WTC11 (cell line): Measurements from ENCODE around the gene CREB3L1. TPM values are rescaled to one million over a fixed set of nuclear protein-coding genes. Genes with fewer than 3 reads are reported as not detected.

Experiments used
- ATF1 ChIP-seq: sonication (generic); formaldehyde crosslinking; IDR thresholded peaks from 2 replicates; pipeline ENCODE4 v1.8.1; 2023; ENCODE audit warnings: mild to moderate bottlenecking, moderate library complexity, missing genetic modification reagents
- CREM ChIP-seq: sonication (generic); formaldehyde crosslinking; IDR thresholded peaks from 2 replicates; pipeline ENCODE4 v1.8.1; 2022; ENCODE audit warnings: mild to moderate bottlenecking, missing genetic modification reagents, moderate library complexity
- ELF4 ChIP-seq: sonication (generic); formaldehyde crosslinking; IDR thresholded peaks from 2 replicates; pipeline ENCODE4 v1.8.1; 2022; ENCODE audit warnings: low read depth, mild to moderate bottlenecking, moderate library complexity, missing genetic modification reagents
- FOXP1 ChIP-seq: sonication (generic); formaldehyde crosslinking; IDR thresholded peaks from 2 replicates; pipeline ENCODE4 v1.8.0; 2022; ENCODE audit warnings: missing genetic modification reagents, mild to moderate bottlenecking, moderate library complexity, borderline replicate concordance
- JAZF1 ChIP-seq: fragments of 250-450 bp; sonication (Bioruptor Pico); IDR thresholded peaks from 2 replicates; pipeline ENCODE4 v1.9.0; 2021; ENCODE audit warnings: moderate library complexity, mild to moderate bottlenecking, inconsistent platforms
- KAT7 ChIP-seq: sonication (generic); formaldehyde crosslinking; IDR thresholded peaks from 2 replicates; pipeline ENCODE4 v1.8.1; 2023; ENCODE audit warnings: missing genetic modification reagents, mild to moderate bottlenecking, borderline replicate concordance
- NR2C2 ChIP-seq: sonication (generic); formaldehyde crosslinking; IDR thresholded peaks from 2 replicates; pipeline ENCODE4 v1.8.0; 2022; ENCODE audit warnings: mild to moderate bottlenecking, missing genetic modification reagents
- SP1 ChIP-seq: sonication (generic); formaldehyde crosslinking; conservative IDR thresholded peaks from 2 replicates; pipeline ENCODE4 v1.8.1; 2022; ENCODE audit warnings: missing genetic modification reagents
- ZBTB21 ChIP-seq: sonication (generic); formaldehyde crosslinking; IDR thresholded peaks from 2 replicates; pipeline ENCODE4 v1.8.1; 2023; ENCODE audit warnings: mild to moderate bottlenecking, missing genetic modification reagents, borderline replicate concordance
- ZNF317 ChIP-seq: sonication (generic); formaldehyde crosslinking; IDR thresholded peaks from 2 replicates; pipeline ENCODE4 v1.8.1; 2023; ENCODE audit warnings: low read depth, mild to moderate bottlenecking, moderate library complexity, missing genetic modification reagents, borderline replicate concordance
- ZNF396 ChIP-seq: fragments of 250-450 bp; sonication (Bioruptor Pico); IDR thresholded peaks from 2 replicates; pipeline ENCODE4 v1.8.0; 2021; ENCODE audit warnings: mild to moderate bottlenecking, moderate library complexity, borderline replicate concordance
- total RNA-seq: library from RNA; stranded (reverse); gene quantifications from 3 replicates; pipeline ENCODE4 v1.2.3, GENCODE V29; 2021
- TF ChIP-seq, protein P1 (sequence below): sonication (generic); formaldehyde crosslinking; IDR thresholded peaks from 2 replicates; pipeline ENCODE4 v1.8.1; 2023; ENCODE audit warnings: mild to moderate bottlenecking, moderate library complexity, missing genetic modification reagents
- TF ChIP-seq, protein P2 (sequence below): sonication (generic); formaldehyde crosslinking; IDR thresholded peaks from 2 replicates; pipeline ENCODE4 v1.8.1; 2023; ENCODE audit warnings: mild to moderate bottlenecking, missing genetic modification reagents, borderline replicate concordance
- TF ChIP-seq, protein P3 (sequence below): sonication (generic); formaldehyde crosslinking; conservative IDR thresholded peaks from 2 replicates; pipeline ENCODE4 v1.8.1; 2023; ENCODE audit warnings: mild to moderate bottlenecking, low read depth, missing genetic modification reagents, moderate library complexity
- TF ChIP-seq, protein P4 (sequence below): sonication (generic); formaldehyde crosslinking; IDR thresholded peaks from 2 replicates; pipeline ENCODE4 v1.8.0; 2022; ENCODE audit warnings: mild to moderate bottlenecking, missing genetic modification reagents
- TF ChIP-seq, protein P5 (sequence below): sonication (generic); formaldehyde crosslinking; IDR thresholded peaks from 2 replicates; pipeline ENCODE4 v1.8.0; 2022; ENCODE audit warnings: mild to moderate bottlenecking, missing genetic modification reagents
- TF ChIP-seq, protein P6 (sequence below): sonication (generic); formaldehyde crosslinking; conservative IDR thresholded peaks from 2 replicates; pipeline ENCODE4 v1.8.1; 2022; ENCODE audit warnings: mild to moderate bottlenecking, missing genetic modification reagents
- TF ChIP-seq, protein P7 (sequence below): fragments of 250-450 bp; sonication (Bioruptor Pico); IDR thresholded peaks from 2 replicates; pipeline ENCODE4 v1.9.0; 2021; ENCODE audit warnings: mild to moderate bottlenecking
- TF ChIP-seq, protein P8 (sequence below): fragments of 250-450 bp; sonication (Bioruptor Pico); IDR thresholded peaks from 2 replicates; pipeline ENCODE4 v1.9.0; 2021; ENCODE audit warnings: moderate library complexity, mild to moderate bottlenecking, inconsistent platforms, borderline replicate concordance
- TF ChIP-seq, protein P9 (sequence below): sonication (generic); formaldehyde crosslinking; IDR thresholded peaks from 2 replicates; pipeline ENCODE4 v1.8.1; 2023; ENCODE audit warnings: mild to moderate bottlenecking, missing genetic modification reagents
- TF ChIP-seq, protein P10 (sequence below): sonication (generic); formaldehyde crosslinking; IDR thresholded peaks from 2 replicates; pipeline ENCODE4 v1.8.1; 2022; ENCODE audit warnings: mild to moderate bottlenecking, moderate library complexity, missing genetic modification reagents

Gene CREB3L1
- total RNA-seq, 1 experiment from 2014 or later, result 10.9 TPM

DNA sequence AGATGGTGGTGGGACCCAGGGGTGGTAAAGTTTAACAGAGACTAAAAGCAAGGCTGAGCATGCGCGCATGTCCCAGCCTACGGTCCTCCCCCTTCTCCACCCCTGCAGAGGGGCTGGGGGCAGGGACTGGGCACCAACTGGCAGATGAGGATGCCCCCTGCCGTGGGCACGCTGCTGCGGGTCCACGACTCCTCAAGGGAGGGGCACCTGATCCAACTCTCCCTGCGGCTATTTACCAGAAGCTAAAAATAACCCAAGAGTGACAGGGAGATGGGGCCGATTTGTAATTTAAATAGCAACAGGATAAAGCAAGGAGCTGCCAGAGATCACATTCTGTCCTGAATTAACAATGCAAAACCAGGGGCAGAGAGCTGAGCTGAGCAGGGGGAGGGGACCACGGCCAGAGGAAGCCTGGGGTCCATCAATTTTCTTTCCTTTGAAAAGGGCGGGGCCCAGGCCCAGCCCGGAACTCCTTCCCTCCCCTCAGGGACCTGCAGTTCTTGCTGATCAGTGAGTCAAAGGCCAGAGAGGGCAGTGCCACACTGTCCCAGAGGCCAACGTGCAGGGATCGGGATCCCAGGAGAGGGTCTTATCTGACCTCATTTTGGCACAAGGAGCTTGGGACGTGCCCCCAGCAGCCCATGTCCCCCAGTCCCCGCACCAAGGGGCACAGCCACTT is 61.7 kb downstream of the CREB3L1 start (continued):
- TF ChIP-seq, protein P1, sequence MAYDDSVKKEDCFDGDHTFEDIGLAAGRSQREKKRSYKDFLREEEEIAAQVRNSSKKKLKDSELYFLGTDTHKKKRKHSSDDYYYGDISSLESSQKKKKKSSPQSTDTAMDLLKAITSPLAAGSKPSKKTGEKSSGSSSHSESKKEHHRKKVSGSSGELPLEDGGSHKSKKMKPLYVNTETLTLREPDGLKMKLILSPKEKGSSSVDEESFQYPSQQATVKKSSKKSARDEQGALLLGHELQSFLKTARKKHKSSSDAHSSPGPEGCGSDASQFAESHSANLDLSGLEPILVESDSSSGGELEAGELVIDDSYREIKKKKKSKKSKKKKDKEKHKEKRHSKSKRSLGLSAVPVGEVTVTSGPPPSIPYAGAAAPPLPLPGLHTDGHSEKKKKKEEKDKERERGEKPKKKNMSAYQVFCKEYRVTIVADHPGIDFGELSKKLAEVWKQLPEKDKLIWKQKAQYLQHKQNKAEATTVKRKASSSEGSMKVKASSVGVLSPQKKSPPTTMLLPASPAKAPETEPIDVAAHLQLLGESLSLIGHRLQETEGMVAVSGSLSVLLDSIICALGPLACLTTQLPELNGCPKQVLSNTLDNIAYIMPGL, result no peak
- TF ChIP-seq, protein P2, sequence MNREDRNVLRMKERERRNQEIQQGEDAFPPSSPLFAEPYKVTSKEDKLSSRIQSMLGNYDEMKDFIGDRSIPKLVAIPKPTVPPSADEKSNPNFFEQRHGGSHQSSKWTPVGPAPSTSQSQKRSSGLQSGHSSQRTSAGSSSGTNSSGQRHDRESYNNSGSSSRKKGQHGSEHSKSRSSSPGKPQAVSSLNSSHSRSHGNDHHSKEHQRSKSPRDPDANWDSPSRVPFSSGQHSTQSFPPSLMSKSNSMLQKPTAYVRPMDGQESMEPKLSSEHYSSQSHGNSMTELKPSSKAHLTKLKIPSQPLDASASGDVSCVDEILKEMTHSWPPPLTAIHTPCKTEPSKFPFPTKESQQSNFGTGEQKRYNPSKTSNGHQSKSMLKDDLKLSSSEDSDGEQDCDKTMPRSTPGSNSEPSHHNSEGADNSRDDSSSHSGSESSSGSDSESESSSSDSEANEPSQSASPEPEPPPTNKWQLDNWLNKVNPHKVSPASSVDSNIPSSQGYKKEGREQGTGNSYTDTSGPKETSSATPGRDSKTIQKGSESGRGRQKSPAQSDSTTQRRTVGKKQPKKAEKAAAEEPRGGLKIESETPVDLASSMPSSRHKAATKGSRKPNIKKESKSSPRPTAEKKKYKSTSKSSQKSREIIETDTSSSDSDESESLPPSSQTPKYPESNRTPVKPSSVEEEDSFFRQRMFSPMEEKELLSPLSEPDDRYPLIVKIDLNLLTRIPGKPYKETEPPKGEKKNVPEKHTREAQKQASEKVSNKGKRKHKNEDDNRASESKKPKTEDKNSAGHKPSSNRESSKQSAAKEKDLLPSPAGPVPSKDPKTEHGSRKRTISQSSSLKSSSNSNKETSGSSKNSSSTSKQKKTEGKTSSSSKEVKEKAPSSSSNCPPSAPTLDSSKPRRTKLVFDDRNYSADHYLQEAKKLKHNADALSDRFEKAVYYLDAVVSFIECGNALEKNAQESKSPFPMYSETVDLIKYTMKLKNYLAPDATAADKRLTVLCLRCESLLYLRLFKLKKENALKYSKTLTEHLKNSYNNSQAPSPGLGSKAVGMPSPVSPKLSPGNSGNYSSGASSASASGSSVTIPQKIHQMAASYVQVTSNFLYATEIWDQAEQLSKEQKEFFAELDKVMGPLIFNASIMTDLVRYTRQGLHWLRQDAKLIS (CRISPR knock-in tag), result no peak
- TF ChIP-seq, protein P3, sequence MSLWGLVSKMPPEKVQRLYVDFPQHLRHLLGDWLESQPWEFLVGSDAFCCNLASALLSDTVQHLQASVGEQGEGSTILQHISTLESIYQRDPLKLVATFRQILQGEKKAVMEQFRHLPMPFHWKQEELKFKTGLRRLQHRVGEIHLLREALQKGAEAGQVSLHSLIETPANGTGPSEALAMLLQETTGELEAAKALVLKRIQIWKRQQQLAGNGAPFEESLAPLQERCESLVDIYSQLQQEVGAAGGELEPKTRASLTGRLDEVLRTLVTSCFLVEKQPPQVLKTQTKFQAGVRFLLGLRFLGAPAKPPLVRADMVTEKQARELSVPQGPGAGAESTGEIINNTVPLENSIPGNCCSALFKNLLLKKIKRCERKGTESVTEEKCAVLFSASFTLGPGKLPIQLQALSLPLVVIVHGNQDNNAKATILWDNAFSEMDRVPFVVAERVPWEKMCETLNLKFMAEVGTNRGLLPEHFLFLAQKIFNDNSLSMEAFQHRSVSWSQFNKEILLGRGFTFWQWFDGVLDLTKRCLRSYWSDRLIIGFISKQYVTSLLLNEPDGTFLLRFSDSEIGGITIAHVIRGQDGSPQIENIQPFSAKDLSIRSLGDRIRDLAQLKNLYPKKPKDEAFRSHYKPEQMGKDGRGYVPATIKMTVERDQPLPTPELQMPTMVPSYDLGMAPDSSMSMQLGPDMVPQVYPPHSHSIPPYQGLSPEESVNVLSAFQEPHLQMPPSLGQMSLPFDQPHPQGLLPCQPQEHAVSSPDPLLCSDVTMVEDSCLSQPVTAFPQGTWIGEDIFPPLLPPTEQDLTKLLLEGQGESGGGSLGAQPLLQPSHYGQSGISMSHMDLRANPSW (CRISPR knock-in tag), result no peak
- TF ChIP-seq, protein P4, sequence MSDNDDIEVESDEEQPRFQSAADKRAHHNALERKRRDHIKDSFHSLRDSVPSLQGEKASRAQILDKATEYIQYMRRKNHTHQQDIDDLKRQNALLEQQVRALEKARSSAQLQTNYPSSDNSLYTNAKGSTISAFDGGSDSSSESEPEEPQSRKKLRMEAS (CRISPR knock-in tag), result peak; percentile 76
- peak; percentile 76; the same call in 1 of the 2 replicates for TF ChIP-seq FOXP1
- TF ChIP-seq, protein P5, sequence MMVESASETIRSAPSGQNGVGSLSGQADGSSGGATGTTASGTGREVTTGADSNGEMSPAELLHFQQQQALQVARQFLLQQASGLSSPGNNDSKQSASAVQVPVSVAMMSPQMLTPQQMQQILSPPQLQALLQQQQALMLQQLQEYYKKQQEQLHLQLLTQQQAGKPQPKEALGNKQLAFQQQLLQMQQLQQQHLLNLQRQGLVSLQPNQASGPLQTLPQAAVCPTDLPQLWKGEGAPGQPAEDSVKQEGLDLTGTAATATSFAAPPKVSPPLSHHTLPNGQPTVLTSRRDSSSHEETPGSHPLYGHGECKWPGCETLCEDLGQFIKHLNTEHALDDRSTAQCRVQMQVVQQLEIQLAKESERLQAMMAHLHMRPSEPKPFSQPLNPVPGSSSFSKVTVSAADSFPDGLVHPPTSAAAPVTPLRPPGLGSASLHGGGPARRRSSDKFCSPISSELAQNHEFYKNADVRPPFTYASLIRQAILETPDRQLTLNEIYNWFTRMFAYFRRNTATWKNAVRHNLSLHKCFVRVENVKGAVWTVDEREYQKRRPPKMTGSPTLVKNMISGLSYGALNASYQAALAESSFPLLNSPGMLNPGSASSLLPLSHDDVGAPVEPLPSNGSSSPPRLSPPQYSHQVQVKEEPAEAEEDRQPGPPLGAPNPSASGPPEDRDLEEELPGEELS (CRISPR knock-in tag), result peak; percentile 88; the same call in 1 of the 2 replicates
- peak; percentile 59; the same call in 1 of the 2 replicates for TF ChIP-seq ZBTB21 (CRISPR knock-in tag)
- peak; percentile 40; the same call in 1 of the 2 replicates for TF ChIP-seq CREM (CRISPR knock-in tag)
- no peak for TF ChIP-seq ELF4 (CRISPR knock-in tag)
- peak; percentile 77; the same call in 1 of the 2 replicates for TF ChIP-seq SP1 (CRISPR knock-in tag)
- no peak for TF ChIP-seq ZNF396 (CRISPR knock-in tag)
- TF ChIP-seq ATF1 (CRISPR knock-in tag), result no peak
- TF ChIP-seq JAZF1 (CRISPR knock-in tag), result no peak
- no peak for TF ChIP-seq ZNF317 (CRISPR knock-in tag)
- no peak for TF ChIP-seq NR2C2 (CRISPR knock-in tag)
- TF ChIP-seq KAT7 (CRISPR knock-in tag), result 0 out of 2 replicates have a peak, but pooled peaks have one; percentile 41
- TF ChIP-seq, protein P6, sequence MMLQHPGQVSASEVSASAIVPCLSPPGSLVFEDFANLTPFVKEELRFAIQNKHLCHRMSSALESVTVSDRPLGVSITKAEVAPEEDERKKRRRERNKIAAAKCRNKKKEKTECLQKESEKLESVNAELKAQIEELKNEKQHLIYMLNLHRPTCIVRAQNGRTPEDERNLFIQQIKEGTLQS (CRISPR knock-in tag), result no peak
- TF ChIP-seq, protein P7, sequence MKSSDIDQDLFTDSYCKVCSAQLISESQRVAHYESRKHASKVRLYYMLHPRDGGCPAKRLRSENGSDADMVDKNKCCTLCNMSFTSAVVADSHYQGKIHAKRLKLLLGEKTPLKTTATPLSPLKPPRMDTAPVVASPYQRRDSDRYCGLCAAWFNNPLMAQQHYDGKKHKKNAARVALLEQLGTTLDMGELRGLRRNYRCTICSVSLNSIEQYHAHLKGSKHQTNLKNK (CRISPR knock-in tag), result no peak
- TF ChIP-seq, protein P8, sequence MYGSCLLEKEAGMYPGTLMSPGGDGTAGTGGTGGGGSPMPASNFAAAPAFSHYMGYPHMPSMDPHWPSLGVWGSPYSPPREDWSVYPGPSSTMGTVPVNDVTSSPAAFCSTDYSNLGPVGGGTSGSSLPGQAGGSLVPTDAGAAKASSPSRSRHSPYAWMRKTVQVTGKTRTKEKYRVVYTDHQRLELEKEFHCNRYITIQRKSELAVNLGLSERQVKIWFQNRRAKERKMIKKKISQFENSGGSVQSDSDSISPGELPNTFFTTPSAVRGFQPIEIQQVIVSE (CRISPR knock-in tag), result no peak
- TF ChIP-seq, protein P9, sequence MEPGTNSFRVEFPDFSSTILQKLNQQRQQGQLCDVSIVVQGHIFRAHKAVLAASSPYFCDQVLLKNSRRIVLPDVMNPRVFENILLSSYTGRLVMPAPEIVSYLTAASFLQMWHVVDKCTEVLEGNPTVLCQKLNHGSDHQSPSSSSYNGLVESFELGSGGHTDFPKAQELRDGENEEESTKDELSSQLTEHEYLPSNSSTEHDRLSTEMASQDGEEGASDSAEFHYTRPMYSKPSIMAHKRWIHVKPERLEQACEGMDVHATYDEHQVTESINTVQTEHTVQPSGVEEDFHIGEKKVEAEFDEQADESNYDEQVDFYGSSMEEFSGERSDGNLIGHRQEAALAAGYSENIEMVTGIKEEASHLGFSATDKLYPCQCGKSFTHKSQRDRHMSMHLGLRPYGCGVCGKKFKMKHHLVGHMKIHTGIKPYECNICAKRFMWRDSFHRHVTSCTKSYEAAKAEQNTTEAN, result peak; percentile 87; the same call in 1 of the 2 replicates
- TF ChIP-seq, protein P10, sequence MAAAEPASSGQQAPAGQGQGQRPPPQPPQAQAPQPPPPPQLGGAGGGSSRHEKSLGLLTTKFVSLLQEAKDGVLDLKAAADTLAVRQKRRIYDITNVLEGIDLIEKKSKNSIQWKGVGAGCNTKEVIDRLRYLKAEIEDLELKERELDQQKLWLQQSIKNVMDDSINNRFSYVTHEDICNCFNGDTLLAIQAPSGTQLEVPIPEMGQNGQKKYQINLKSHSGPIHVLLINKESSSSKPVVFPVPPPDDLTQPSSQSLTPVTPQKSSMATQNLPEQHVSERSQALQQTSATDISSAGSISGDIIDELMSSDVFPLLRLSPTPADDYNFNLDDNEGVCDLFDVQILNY, result peak; percentile 47; the same call in 1 of the 2 replicates
